ENCODE results near the gene PLCXD1.

DNA sequence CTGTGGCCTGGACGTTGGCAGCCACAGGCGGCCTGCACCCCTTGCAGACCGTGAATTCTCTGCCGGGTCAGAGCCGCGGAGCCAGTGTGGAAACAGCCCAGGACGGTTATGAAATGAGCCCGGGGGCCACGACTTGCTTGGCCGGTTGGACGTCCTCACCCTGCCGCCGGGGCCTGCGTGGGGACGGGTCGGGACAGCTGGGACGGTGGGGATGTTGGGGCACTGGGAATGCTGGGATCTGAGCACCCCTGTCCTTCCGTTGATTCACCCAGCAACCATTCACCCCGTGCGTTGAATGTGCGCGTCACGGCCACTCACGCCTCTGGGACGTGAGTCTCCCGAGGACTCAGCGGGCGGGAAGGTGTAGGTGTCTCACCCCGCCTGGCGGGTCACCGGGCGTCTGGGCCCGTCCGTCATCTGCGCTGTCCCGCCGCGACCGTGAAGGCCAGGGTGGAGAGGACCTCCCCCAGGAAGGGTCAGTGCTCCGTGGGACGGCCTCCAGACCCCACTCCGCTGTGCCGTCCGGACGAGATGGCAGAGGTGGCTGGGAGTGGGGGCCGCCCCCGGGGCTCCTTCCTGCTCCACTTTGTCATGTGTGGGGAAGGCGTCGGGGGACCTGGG, 4.5 kb upstream of the PLCXD1 start:
- TF ChIP-seq, protein P1, sequence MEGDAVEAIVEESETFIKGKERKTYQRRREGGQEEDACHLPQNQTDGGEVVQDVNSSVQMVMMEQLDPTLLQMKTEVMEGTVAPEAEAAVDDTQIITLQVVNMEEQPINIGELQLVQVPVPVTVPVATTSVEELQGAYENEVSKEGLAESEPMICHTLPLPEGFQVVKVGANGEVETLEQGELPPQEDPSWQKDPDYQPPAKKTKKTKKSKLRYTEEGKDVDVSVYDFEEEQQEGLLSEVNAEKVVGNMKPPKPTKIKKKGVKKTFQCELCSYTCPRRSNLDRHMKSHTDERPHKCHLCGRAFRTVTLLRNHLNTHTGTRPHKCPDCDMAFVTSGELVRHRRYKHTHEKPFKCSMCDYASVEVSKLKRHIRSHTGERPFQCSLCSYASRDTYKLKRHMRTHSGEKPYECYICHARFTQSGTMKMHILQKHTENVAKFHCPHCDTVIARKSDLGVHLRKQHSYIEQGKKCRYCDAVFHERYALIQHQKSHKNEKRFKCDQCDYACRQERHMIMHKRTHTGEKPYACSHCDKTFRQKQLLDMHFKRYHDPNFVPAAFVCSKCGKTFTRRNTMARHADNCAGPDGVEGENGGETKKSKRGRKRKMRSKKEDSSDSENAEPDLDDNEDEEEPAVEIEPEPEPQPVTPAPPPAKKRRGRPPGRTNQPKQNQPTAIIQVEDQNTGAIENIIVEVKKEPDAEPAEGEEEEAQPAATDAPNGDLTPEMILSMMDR (IDR thresholded peaks at IDR 0.05; ENCODE audit: low read length): no peak
- TF ChIP-seq EZH2 (IDR thresholded peaks at IDR 0.05; ENCODE audit: borderline replicate concordance, low read length): no peak
